Measurements from ENCODE around the gene MMRN2. TPM values are rescaled to one million over a fixed set of nuclear protein-coding genes. Genes with fewer than 3 reads are reported as not detected.

The MMRN2 gene
- total and polyA plus RNA-seq, 8 donors = 3.2 to 7.4 (median 5.0) TPM

DNA sequence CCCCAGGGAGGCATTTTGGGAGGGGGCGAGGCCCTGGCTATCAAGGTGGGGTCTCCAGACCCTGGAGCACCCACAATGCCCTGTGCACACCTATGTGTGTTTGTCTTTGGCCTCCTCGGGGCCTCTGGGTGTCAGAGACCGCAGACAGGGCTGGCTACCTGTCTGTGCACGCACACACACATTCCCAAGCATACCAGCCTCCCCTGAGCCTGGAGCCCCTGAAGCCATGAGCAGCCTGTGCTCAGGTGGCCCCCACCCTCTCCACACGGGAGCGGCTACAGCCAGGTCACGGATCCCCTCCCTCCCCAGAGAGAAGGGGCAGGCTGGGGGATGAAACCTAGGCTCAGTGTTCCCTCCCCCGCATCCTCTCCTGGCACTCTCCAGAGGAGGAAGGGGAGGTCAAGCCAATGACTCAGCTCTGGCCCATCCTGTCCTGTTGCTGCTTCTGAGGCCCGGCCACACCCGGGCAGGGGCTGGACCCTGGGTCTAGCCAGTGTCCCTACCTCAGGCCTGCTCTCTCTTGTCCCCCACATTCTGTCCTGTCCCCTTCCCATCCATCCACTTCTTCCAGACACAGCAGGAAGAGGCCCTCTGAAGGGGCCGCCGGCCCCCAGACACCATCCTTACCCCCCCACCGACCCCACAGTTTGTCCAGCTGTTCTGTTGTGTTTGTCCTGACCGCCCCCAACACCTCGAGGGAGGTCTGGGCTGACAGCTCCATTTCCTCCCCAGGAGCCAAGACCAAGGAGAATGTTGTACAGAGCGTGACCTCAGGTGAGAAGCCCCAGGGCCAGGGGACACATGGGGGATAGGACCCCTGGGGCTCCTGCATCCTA is 1.7 kb upstream of the MMRN2 start:
- H3K9me3 ChIP-seq = no peaks in the 10 kb centered on the region
- no peak overlapping the region for H3K27ac ChIP-seq
- peak overlapping the region in 1 of 4 donors; percentile 10 for H3K4me3 ChIP-seq
- ATAC-seq (peak in 3 of 4 donors; percentile 21 to 43 (median 36)), DNase-seq (peak in 3 of 6 donors; percentile 22 to 53 (median 50)), FAIRE-seq (no peak)
- no peaks in the 10 kb centered on the region for H3K4me1 ChIP-seq
- H3K27me3 ChIP-seq = no peaks in the 10 kb centered on the region
- no peaks in the 10 kb centered on the region for H3K36me3 ChIP-seq
- 68 to 71% methylated on average over 16 of the region's 16 CpGs for WGBS, 2 donors
- intact Hi-C loops (cut with DNase I) = no loop called here
- TF ChIP-seq, protein P1, sequence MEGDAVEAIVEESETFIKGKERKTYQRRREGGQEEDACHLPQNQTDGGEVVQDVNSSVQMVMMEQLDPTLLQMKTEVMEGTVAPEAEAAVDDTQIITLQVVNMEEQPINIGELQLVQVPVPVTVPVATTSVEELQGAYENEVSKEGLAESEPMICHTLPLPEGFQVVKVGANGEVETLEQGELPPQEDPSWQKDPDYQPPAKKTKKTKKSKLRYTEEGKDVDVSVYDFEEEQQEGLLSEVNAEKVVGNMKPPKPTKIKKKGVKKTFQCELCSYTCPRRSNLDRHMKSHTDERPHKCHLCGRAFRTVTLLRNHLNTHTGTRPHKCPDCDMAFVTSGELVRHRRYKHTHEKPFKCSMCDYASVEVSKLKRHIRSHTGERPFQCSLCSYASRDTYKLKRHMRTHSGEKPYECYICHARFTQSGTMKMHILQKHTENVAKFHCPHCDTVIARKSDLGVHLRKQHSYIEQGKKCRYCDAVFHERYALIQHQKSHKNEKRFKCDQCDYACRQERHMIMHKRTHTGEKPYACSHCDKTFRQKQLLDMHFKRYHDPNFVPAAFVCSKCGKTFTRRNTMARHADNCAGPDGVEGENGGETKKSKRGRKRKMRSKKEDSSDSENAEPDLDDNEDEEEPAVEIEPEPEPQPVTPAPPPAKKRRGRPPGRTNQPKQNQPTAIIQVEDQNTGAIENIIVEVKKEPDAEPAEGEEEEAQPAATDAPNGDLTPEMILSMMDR (IDR thresholded peaks at IDR 0.05) = no peak

DNA sequence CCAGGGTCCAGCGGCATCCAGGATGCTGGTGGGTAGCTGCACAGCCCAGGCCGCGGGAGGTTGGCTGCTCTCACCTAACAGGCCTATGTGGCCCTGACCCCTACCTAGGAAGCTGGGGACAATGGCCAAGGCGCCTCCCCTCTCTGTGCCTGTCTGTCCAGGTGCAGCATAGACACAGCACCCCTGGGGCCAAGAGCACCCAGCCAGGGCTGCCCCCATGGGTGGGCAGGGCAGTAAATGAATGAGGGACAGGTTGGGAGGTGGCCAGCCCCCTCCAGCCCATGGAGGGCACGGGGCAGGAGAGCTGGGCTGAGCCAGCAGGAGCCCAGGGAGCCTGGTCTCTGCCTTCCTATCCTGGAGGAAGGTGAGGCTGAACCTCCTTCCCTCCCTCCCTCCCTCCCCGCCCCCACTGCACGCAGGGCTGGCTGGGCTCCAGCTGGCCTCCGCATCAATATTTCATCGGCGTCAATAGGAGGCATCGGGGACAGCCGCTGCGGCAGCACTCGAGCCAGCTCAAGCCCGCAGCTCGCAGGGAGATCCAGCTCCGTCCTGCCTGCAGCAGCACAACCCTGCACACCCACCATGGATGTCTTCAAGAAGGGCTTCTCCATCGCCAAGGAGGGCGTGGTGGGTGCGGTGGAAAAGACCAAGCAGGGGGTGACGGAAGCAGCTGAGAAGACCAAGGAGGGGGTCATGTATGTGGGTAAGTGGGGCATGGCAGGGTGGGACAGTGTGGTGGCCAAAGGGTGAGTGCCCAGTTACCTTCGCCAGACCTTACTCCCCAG is 893 bp upstream of the MMRN2 start, which contains the start of gene SNCG:
SNCG (plus strand) TSS at position 484 of the 785 bp plus-strand sequence; CDS start at position 583, 99 bp downstream.
- Histone ChIP-seq H3K27me3 (no peaks in the 10 kb centered on the region), H3K27ac (no peak within 1 kb of the TSS), H3K4me1 (no peaks in the 10 kb centered on the region), H3K4me3 (peak within 1 kb of the TSS in 1 of 4 donors; percentile 10), H3K36me3 (no peaks in the 10 kb centered on the region), H3K9me3 (no peaks in the 10 kb centered on the region)
- FAIRE-seq = no peak
- peak in 3 of 6 donors; percentile 48 to 66 (median 59) for DNase-seq
- ATAC-seq = peak in 2 of 4 donors; percentile 6 to 12
- TF ChIP-seq, protein P1 (IDR thresholded peaks at IDR 0.05) = no peak
- WGBS, 2 donors = 39 to 55% methylated on average over 13 to 22 of the region's 22 CpGs
- intact Hi-C loops (cut with DNase I) = no loop called here

DNA sequence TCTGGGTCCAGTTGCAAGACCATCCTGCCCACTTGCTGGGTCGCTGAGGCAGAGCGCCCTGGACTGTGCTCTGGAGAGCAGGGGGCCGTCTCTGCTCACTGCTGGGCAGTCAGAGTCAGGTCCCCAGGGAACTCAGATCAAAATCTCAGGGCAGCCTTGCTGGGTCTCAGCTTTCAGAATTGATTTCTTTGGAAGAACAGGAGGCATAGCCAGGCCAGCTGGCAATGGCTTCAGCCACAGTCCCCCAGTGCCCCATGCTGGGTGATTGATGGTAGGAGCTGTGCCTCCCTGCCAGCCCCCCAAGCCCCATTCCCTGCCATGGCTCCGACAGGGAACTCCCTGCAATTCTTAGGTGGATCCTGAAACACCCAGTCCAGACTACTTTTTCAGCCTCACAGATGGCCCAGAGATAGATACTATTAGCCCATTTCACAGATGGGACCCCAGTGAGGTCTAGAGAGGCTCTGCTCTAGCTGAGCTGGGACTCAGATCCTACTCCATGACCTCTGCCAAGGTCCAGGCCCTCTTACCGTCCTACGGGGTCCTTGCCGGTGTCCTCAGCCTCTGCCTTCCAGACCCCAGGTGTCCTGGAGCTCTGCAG is 467 bp downstream of the MMRN2 start:
- FAIRE-seq (no peak), DNase-seq (peak in 1 of 6 donors; percentile 32), ATAC-seq (no peak)
- Histone ChIP-seq H3K27ac (no peak overlapping the region), H3K4me3 (no peak overlapping the region), H3K9me3 (no peaks in the 10 kb centered on the region), H3K4me1 (no peaks in the 10 kb centered on the region), H3K36me3 (no peaks in the 10 kb centered on the region), H3K27me3 (no peaks in the 10 kb centered on the region)
- intact Hi-C loops (cut with DNase I) = no loop called here
- WGBS, 2 donors = 74 to 93% methylated on average over 7 of the region's 7 CpGs
- TF ChIP-seq, protein P1 (IDR thresholded peaks at IDR 0.05) = no peak

DNA sequence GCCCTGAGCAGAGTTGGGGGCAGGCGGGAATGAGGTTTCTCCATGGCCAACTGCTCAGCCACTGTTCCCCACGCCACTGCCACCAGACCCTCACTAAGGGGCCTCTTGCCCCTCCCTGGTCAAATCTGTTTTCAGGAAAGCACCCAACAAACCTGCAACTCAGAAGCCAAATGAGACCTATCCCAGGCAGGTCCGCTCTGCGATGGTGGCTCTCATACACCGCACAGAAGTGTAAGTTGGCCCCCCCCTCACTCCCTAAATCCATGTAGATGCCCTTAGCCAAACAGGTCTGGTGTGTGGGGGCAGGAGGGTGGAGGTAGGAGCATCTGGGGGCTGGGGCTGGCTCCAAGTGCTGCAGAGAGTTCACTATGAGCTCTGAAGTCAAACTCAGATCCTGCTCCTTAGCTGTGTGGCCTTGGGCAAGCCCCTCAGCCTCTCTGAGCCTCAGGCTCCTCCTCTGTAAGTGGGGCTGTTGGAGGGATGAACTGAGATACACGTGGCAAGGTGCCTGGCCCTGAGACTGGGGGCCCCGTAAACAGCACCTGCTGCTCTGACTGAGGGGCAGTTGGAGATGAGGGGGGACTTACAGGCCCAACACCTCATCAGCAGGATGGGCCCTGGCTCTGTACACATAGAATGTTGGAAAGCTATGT is 1.1 kb downstream of the MMRN2 start:
- Histone ChIP-seq H3K4me3 (no peak overlapping the region), H3K36me3 (no peaks in the 10 kb centered on the region), H3K4me1 (no peaks in the 10 kb centered on the region), H3K9me3 (no peaks in the 10 kb centered on the region), H3K27me3 (no peaks in the 10 kb centered on the region), H3K27ac (no peak overlapping the region)
- intact Hi-C loops (cut with DNase I) = no loop called here
- no peak for FAIRE-seq
- ATAC-seq = no peak
- TF ChIP-seq, protein P1 (IDR thresholded peaks at IDR 0.05) = no peak
- DNase-seq = peak in 1 of 6 donors; percentile 16
- 73 to 74% methylated on average over 7 of the region's 7 CpGs for WGBS, 2 donors

Measured in pancreas (tissue), 10 donors.